Breast epithelium (tissue), 3 donors: Measurements from ENCODE around the gene RICTOR.

Experiments used
- CTCF ChIP-seq, 3 donors: fragments of 450-650 bp; IDR thresholded peaks; one replicate each; pipeline ENCODE4 v1.5.1; 2016 to 2017; ENCODE audit warnings: antibody characterized with exemption in 3 of 3, mild to moderate bottlenecking in 3 of 3, moderate library complexity in 3 of 3
- POLR2A ChIP-seq: fragments of 450-650 bp; IDR thresholded peaks from one replicate; pipeline ENCODE4 v1.6.1; 2016; ENCODE audit warnings: antibody characterized with exemption, mild to moderate bottlenecking, moderate library complexity

DNA sequence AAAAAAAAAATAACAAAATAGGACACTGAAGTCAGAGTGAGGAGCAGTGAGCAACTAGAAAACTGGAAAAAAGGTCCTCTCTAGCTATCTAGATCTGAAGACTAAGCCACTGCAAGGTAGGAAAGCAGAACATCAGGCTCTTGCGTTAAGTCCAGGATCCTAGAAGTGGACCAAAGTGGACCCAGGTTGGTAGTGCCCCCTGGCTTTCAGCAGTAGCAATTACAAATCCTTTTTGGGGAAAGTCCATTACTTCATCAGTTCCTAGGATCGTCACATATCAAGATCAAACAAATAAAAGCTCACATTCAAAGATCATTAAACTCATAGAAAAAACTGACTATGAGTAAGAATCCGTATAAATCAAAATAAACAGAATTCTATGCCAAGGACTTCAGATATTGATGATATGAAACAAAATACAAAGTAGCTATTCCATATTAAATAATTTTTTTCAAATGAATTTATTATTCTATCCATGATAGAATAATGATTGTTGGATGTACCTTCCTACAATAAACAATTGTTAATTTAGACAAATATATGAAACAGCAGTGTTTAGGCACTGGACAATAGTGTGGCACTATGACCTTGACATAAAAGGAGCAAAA is 6.5 kb upstream of the RICTOR start:
- TF ChIP-seq CTCF (IDR thresholded peaks at IDR 0.05) (peak; percentile 67 to 80 (median 79)), POLR2A (no peak)
